OCI-LY7 (cell line): ENCODE measurements around the gene FLNB.

Experiments used
- EZH2phosphoT487 ChIP-seq: fragments of 200-600 bp; sonication (generic); IDR thresholded peaks from 2 replicates; pipeline ENCODE4 v1.6.1; 2018; ENCODE audit warnings: low read depth, borderline replicate concordance, mild to moderate bottlenecking, mixed run types, antibody characterized with exemption, low read length, moderate library complexity, mixed read lengths
- TF ChIP-seq, protein P1 (sequence below): fragments of 200-600 bp; sonication (generic); conservative IDR thresholded peaks from 2 replicates; pipeline ENCODE4 v1.5.1; 2014; ENCODE audit warnings: mild to moderate bottlenecking, antibody characterized with exemption, low read length, moderate library complexity, mixed read lengths

- TF ChIP-seq, protein P1, sequence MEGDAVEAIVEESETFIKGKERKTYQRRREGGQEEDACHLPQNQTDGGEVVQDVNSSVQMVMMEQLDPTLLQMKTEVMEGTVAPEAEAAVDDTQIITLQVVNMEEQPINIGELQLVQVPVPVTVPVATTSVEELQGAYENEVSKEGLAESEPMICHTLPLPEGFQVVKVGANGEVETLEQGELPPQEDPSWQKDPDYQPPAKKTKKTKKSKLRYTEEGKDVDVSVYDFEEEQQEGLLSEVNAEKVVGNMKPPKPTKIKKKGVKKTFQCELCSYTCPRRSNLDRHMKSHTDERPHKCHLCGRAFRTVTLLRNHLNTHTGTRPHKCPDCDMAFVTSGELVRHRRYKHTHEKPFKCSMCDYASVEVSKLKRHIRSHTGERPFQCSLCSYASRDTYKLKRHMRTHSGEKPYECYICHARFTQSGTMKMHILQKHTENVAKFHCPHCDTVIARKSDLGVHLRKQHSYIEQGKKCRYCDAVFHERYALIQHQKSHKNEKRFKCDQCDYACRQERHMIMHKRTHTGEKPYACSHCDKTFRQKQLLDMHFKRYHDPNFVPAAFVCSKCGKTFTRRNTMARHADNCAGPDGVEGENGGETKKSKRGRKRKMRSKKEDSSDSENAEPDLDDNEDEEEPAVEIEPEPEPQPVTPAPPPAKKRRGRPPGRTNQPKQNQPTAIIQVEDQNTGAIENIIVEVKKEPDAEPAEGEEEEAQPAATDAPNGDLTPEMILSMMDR: no peak
- no peak for TF ChIP-seq EZH2phosphoT487
Observed at GRCh38 chr3:57982561-57983243, 25.5 kb upstream of the FLNB start.
